Endothelial cell of umbilical vein (primary cell): Measurements from ENCODE around the gene SNX25. TPM values are rescaled to one million over a fixed set of nuclear protein-coding genes. Genes with fewer than 3 reads are reported as not detected.

ENCODE experiments used
- BruUV-seq: library from RNA; stranded (reverse); fragments of 400-500 nt; replicated peaks from 2 replicates; lab custom pipeline; 2021; lab: Mats Ljungman, UMichigan
- CTCF ChIA-PET: fragments of 300-600, 350-600 bp; sonication (Branson Sonifier 250); formaldehyde crosslinking; loops from one replicate; lab custom pipeline; 2021; ENCODE audit warnings: antibody characterized with exemption, inconsistent platforms; lab: Charles Lee
- POLR2A ChIA-PET: fragments of 300-600, 350-600 bp; sonication (Branson Sonifier 250); formaldehyde crosslinking; loops from one replicate; lab custom pipeline; 2021; ENCODE audit warnings: antibody characterized with exemption, inconsistent platforms; lab: Charles Lee
- DNase-seq: peaks from one replicate; pipeline ENCODE4 v3.0.0-alpha.2; 2011; ENCODE audit warnings: low read depth, low spot score
- FAIRE-seq: peaks from 2 replicates; lab custom pipeline; 2011; peaks lifted over from hg19 to GRCh38; lab: Jason Lieb, UNC
- H2AFZ ChIP-seq: 2 replicates; pipeline ENCODE4 v1.6.0; 2012; ENCODE audit warnings: low read depth, low read length, control low read depth, inconsistent platforms
- H3K27ac ChIP-seq: 2 replicates; pipeline ENCODE4 v1.5.1; 2011; ENCODE audit warnings: low read depth, mild to moderate bottlenecking, control low read depth, low read length, moderate library complexity; ENCODE audit not compliant: insufficient read depth
- H3K27me3 ChIP-seq, 2 experiments: 2 replicates each; pipeline versions ENCODE4 v1.6.0 to v1.6.1; 2011; ENCODE audit warnings: low read length in 2 of 2, mixed read lengths in 1 of 2; ENCODE audit not compliant: control insufficient read depth in 2 of 2, insufficient read depth in 2 of 2
- H3K36me3 ChIP-seq, 2 experiments: 2 replicates in 1 of 2; 3 replicates in 1 of 2; pipeline ENCODE4 v1.5.1; 2011; ENCODE audit warnings: low read length in 2 of 2, mild to moderate bottlenecking in 1 of 2, moderate library complexity in 1 of 2; ENCODE audit not compliant: control insufficient read depth in 2 of 2, insufficient read depth in 2 of 2; ENCODE audit errors: extremely low read depth in 1 of 2
- H3K4me1 ChIP-seq: 3 replicates; pipeline ENCODE4 v1.5.1; 2011; ENCODE audit warnings: mild to moderate bottlenecking, low read length; ENCODE audit not compliant: control insufficient read depth, insufficient read depth; ENCODE audit errors: extremely low read depth
- H3K4me2 ChIP-seq: 2 replicates; pipeline ENCODE4 v1.6.1; 2011; ENCODE audit warnings: low read length, control low read depth, mixed read lengths; ENCODE audit not compliant: insufficient read depth
- H3K4me3 ChIP-seq, 3 experiments: fragments of 200-600 bp in 1 of 3; sonication (generic), shearing (Covaris generic) in 1 of 3; replicated peaks in 1 of 3; 2 replicates each; pipeline ENCODE4 v1.5.1; 2011 to 2016; ENCODE audit warnings: control low read depth in 3 of 3, low read length in 3 of 3, mild to moderate bottlenecking in 2 of 3, inconsistent platforms in 1 of 3, low read depth in 1 of 3, moderate library complexity in 1 of 3; ENCODE audit not compliant: insufficient read depth in 1 of 3
- H3K79me2 ChIP-seq: 2 replicates; pipeline ENCODE4 v1.6.0; 2012; ENCODE audit warnings: low read length, inconsistent platforms; ENCODE audit not compliant: control insufficient read depth, insufficient read depth
- H3K9ac ChIP-seq: replicated peaks from 2 replicates; pipeline ENCODE3; 2011; ENCODE audit warnings: low read length, control low read depth; ENCODE audit not compliant: insufficient read depth; ENCODE audit errors: extremely low read depth
- H3K9me1 ChIP-seq: replicated peaks from 3 replicates; pipeline ENCODE4 v1.6.0; 2011; ENCODE audit warnings: mild to moderate bottlenecking, low read length; ENCODE audit not compliant: control insufficient read depth, insufficient read depth; ENCODE audit errors: extremely low read depth
- H3K9me3 ChIP-seq: replicated peaks from 2 replicates; pipeline ENCODE4 v1.5.1; 2012; ENCODE audit warnings: low read length, inconsistent platforms; ENCODE audit not compliant: control insufficient read depth, insufficient read depth
- H4K20me1 ChIP-seq: replicated peaks from 2 replicates; pipeline ENCODE3; 2011; ENCODE audit warnings: mild to moderate bottlenecking, low read length; ENCODE audit not compliant: control insufficient read depth, insufficient read depth; ENCODE audit errors: extremely low read depth
- CTCF ChIP-seq, 2 donors: IDR thresholded peaks; 1 replicate in 1 of 2; 2 replicates in 1 of 2; pipeline ENCODE4 v1.5.1; 2011; ENCODE audit warnings: low read length in 2 of 2, mild to moderate bottlenecking in 2 of 2, moderate library complexity in 2 of 2, control low read depth in 1 of 2, inconsistent platforms in 1 of 2, low read depth in 1 of 2; ENCODE audit not compliant: insufficient read depth in 1 of 2; ENCODE audit errors: extremely low read depth in 1 of 2
- EZH2 ChIP-seq: IDR thresholded peaks from 2 replicates; pipeline ENCODE4 v1.6.1; 2012; ENCODE audit warnings: borderline replicate concordance, low read depth, mild to moderate bottlenecking, moderate library complexity, low read length, inconsistent platforms; ENCODE audit not compliant: severe bottlenecking
- FOS ChIP-seq: IDR thresholded peaks from 2 replicates; pipeline ENCODE4 v1.6.1; 2011; ENCODE audit warnings: mild to moderate bottlenecking, low read length, moderate library complexity, borderline replicate concordance; ENCODE audit not compliant: insufficient read depth
- GATA2 ChIP-seq: IDR thresholded peaks from 2 replicates; pipeline ENCODE4 v1.7.0; 2011; ENCODE audit warnings: low read depth, mild to moderate bottlenecking, moderate library complexity, mixed read lengths, low read length; ENCODE audit not compliant: insufficient read length, insufficient read depth
- JUN ChIP-seq: IDR thresholded peaks from 2 replicates; pipeline ENCODE4 v1.6.1; 2011; ENCODE audit warnings: borderline replicate concordance, low read depth; ENCODE audit not compliant: insufficient read length, insufficient read depth
- MAX ChIP-seq: IDR thresholded peaks from 2 replicates; pipeline ENCODE4 v1.6.1; 2011; ENCODE audit not compliant: insufficient read depth, insufficient read length
- MYC ChIP-seq: IDR thresholded peaks from one replicate; pipeline ENCODE4 v1.6.1; 2011; ENCODE audit warnings: mild to moderate bottlenecking, low read depth, low read length
- POLR2A ChIP-seq: IDR thresholded peaks from 2 replicates; pipeline ENCODE4 v1.6.1; 2012; ENCODE audit warnings: low read depth, mild to moderate bottlenecking, control low read depth, low read length
- POLR2AphosphoS5 ChIP-seq: IDR thresholded peaks from 2 replicates; pipeline ENCODE4 v1.6.1; 2012; ENCODE audit warnings: low read depth, mild to moderate bottlenecking, control low read depth, low read length, moderate library complexity; ENCODE audit not compliant: insufficient read depth
- dilution Hi-C: fragments of 300-500 bp; cut with MboI; formaldehyde crosslinking; loops from one replicate; pipeline ENCODE4 v1.15.0; 2019; ENCODE audit warnings: low sequenced_read_pairs; ENCODE audit not compliant: extremely low pct_ligation_motif_present
- intact Hi-C: fragments of 100-400 bp; cut with micrococcal nuclease; formaldehyde crosslinking; loops from one replicate; pipeline ENCODE4 v1.10.0; 2022
- polyA plus RNA-seq, 4 experiments: library from polyadenylated mRNA; depleted of rRNA in 3 of 4; stranded (reverse) in 3 of 4; unstranded in 1 of 4; fragments of >200 nt; gene quantifications; 2 replicates each; pipeline versions ENCODE4 v1.2.1 to v1.2.3, GENCODE V29; 2011 to 2012; ENCODE audit warnings: missing spikeins in 1 of 4
- total RNA-seq: library from RNA; stranded (reverse); gene quantifications from 2 replicates; pipeline ENCODE4 v1.2.3, GENCODE V29; 2021

SNX25 gene
- total and polyA plus RNA-seq, 2 donors (not counting 3 experiments of a cell fraction or from before 2014, with no cell fraction given) = 6.6 to 16.1 TPM

- Histone ChIP-seq H4K20me1 (no peaks in the 10 kb centered on the region), H3K36me3 (peaks cover 0 to 3% of the 10 kb centered on the region in 2 experiments), H3K4me1 (peaks cover 2% of the 10 kb centered on the region), H3K9ac (no peak overlapping the region), H3K9me3 (no peaks in the 10 kb centered on the region), H3K27ac (no peak overlapping the region), H3K4me3 (no peak overlapping the region), H3K9me1 (no peaks in the 10 kb centered on the region), H2AFZ (no peak overlapping the region), H3K4me2 (no peak overlapping the region), H3K27me3 (no peaks in the 10 kb centered on the region), H3K79me2 (no peaks in the 10 kb centered on the region)
- POLR2A ChIA-PET = no interaction called here
- intact Hi-C loops (no loop called here), dilution Hi-C loops (no loop called here)
- DNase-seq (no peak), FAIRE-seq (no peak)
- no TSS peak for BruUV-seq
- CTCF ChIA-PET = interaction anchor here (1.0 to 1.9 kb wide), 3 partner anchors 9 to 49 kb away, joined by 3 to 5 read pairs (median 4); no protein-coding TSS in a partner anchor
- TF ChIP-seq EZH2 (no peak), GATA2 (no peak), POLR2A (no peak), MAX (no peak), MYC (no peak), JUN (no peak), CTCF (IDR thresholded peaks at IDR 0.05; ENCODE audit: extremely low read depth in 1 of 2, insufficient read depth in 1 of 2, low read depth in 1 of 2, low read length in 2 of 2) (no peak), POLR2AphosphoS5 (no peak), FOS (no peak)
Observed at GRCh38 chr4:185257086-185257485, 47.7 kb downstream of the SNX25 start.
